ENCODE measurements around the gene SH2D4B. TPM values are rescaled to one million over a fixed set of nuclear protein-coding genes. Genes with fewer than 3 reads are reported as not detected.
A peak's percentile ranks its signal among the peaks of the same experiment; 100 is the strongest.

Gene SH2D4B
- total and polyA plus RNA-seq, 10 of the 15 experiments (the other 5 are each of a cell fraction or from before 2014, with no cell fraction given), result 0.04 to 0.21 (median 0.13) TPM; not detected in 5

- TF ChIP-seq MEF2A (IDR thresholded peaks at IDR 0.05; ENCODE audit: insufficient read depth, low read depth, low read length) (no peak), MYC (IDR thresholded peaks at IDR 0.05; ENCODE audit: insufficient read depth, insufficient read length, insufficient replicate concordance, low read length, severe bottlenecking) (no peak), SREBF1 (IDR thresholded peaks at IDR 0.05; ENCODE audit: low read length) (no peak), MAX (IDR thresholded peaks at IDR 0.05; ENCODE audit: low read depth, low read length) (no peak), RFX5 (IDR thresholded peaks at IDR 0.05; ENCODE audit: low read depth, low read length) (no peak), CHD4 (IDR thresholded peaks at IDR 0.05) (no peak)
Measured at GRCh38 chr10:80526218-80526617, 11.5 kb upstream of the SH2D4B start (continued).

GRCh38 chr10:80526742-80527141 lies 11.0 kb upstream of the SH2D4B start:
- FAIRE-seq (no peak), ATAC-seq (no peak), DNase-seq (ENCODE audit: low read depth, low spot score) (no peak)
- in situ Hi-C loops (cut with MboI), result no loop called here
- Histone ChIP-seq H3K36me3 (ENCODE audit: control insufficient read depth in 2 of 2, insufficient read depth in 2 of 2, low read length in 1 of 2) (no peaks in the 10 kb centered on the region), H3K79me2 (ENCODE audit: control insufficient read depth, insufficient read depth, low read length) (no peaks in the 10 kb centered on the region), H3K27me3 (replicated peaks in 1 of 2; ENCODE audit: control insufficient read depth in 2 of 2, insufficient read depth in 2 of 2, low read length in 1 of 2) (no peaks in the 10 kb centered on the region; a peak in 1 of 4 replicates), H3K9me3 (replicated peaks; ENCODE audit: control insufficient read depth, insufficient read depth, low read length) (no peaks in the 10 kb centered on the region), H3K4me2 (ENCODE audit: control insufficient read depth, insufficient read depth) (no peak overlapping the region), H3K4me3 (no peak overlapping the region), H3K4me1 (ENCODE audit: control insufficient read depth, insufficient read depth, low read length) (peaks cover 4% of the 10 kb centered on the region), H4K20me1 (ENCODE audit: control insufficient read depth, insufficient read depth) (no peaks in the 10 kb centered on the region), H2AFZ (ENCODE audit: control insufficient read depth, low read depth, low read length) (no peak overlapping the region), H3K27ac (ENCODE audit: control insufficient read depth, insufficient read depth) (no peak overlapping the region), H3K9ac (ENCODE audit: control insufficient read depth, insufficient read depth, low read length) (no peak overlapping the region)
- BruUV-seq (replicated peaks), result TSS peak; percentile 7
- WGBS (ENCODE audit: insufficient coverage, insufficient replicate concordance, low lambda C conversion rate, missing lambda C conversion rate), result 34% methylated on average over 6 of the region's 6 CpGs
- POLR2A ChIA-PET, result no interaction called here
- CTCF ChIA-PET, result interaction anchor here (1.5 kb wide), 1 partner anchor 17 kb away, joined by 3 read pairs; no protein-coding TSS in a partner anchor
- intact Hi-C loops (cut with micrococcal nuclease; ENCODE audit: unreplicated experiment), result no loop called here
- SMC1A ChIA-PET (ENCODE audit: uncharacterized antibody, unreplicated experiment), result interaction anchor here (1.1 to 1.3 kb wide), 2 partner anchors 10 to 82 kb away, joined by 3 read pairs; no protein-coding TSS in a partner anchor
- RAD21 ChIA-PET (ENCODE audit: unreplicated experiment), result no interaction called here
- TF ChIP-seq CEBPZ (IDR thresholded peaks at IDR 0.05; ENCODE audit: low read depth, low read length) (no peak), BCL11A (IDR thresholded peaks at IDR 0.05; ENCODE audit: low read depth, low read length) (no peak), YY1 (IDR thresholded peaks at IDR 0.05; ENCODE audit: low read depth, low read length) (no peak), MXI1 (IDR thresholded peaks at IDR 0.05; ENCODE audit: low read depth, low read length) (no peak), MTA3 (IDR thresholded peaks at IDR 0.05; ENCODE audit: borderline replicate concordance, low read length) (no peak), JUND (IDR thresholded peaks at IDR 0.05; ENCODE audit: low read depth, low read length) (no peak), RELA (IDR thresholded peaks at IDR 0.05; ENCODE audit: borderline replicate concordance, partially characterized antibody) (no peak), LARP7 (IDR thresholded peaks at IDR 0.05) (no peak), SIN3A (IDR thresholded peaks at IDR 0.05; ENCODE audit: low read depth, low read length) (no peak), MYC (IDR thresholded peaks at IDR 0.05; ENCODE audit: insufficient read depth, insufficient read length, insufficient replicate concordance, low read length, severe bottlenecking) (no peak), HDAC6 (IDR thresholded peaks at IDR 0.05; ENCODE audit: unreplicated experiment) (no peak), CEBPB (IDR thresholded peaks at IDR 0.05; ENCODE audit: borderline replicate concordance in 1 of 2, low read depth in 2 of 2, low read length in 2 of 2) (no peak), EED (IDR thresholded peaks at IDR 0.05; ENCODE audit: low read depth) (no peak), CHD4 (IDR thresholded peaks at IDR 0.05) (no peak)
